ENCODE data around the gene HCFC1. TPM values are rescaled to one million over a fixed set of nuclear protein-coding genes. Genes with fewer than 3 reads are reported as not detected.
A peak's percentile ranks its signal among the peaks of the same experiment; 100 is the strongest.

HCFC1 gene
- total RNA-seq, 2 experiments from 2014 or later, result 45.9 to 50.2 TPM

DNA sequence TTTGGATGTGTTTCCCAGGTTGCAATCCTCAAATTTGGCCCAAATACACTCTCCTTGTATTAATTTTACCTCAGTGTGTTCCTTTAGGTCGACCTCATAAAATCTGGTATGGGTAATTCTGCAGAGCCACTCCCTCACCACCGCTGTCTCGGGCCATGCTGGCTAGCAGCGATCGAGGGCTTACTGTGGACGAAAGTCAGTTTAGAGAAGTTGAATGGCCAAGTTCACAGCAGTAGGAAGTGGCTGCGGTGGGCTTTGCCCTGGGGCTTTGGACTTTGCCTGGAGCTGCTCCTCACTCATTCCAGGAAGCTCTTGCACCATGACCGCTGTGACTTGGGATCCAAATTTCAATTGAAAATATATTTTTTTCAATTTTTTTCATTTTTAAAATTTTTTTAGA, 20.6 kb upstream of the HCFC1 start:
- peaks cover 15% of the 10 kb centered on the region for H3K4me1 ChIP-seq (ENCODE audit: insufficient read depth, low read length)
- H3K4me1 Mint-ChIP-seq (ENCODE audit: low read depth), result peaks cover 11% of the 10 kb centered on the region
- TF ChIP-seq, protein P1, sequence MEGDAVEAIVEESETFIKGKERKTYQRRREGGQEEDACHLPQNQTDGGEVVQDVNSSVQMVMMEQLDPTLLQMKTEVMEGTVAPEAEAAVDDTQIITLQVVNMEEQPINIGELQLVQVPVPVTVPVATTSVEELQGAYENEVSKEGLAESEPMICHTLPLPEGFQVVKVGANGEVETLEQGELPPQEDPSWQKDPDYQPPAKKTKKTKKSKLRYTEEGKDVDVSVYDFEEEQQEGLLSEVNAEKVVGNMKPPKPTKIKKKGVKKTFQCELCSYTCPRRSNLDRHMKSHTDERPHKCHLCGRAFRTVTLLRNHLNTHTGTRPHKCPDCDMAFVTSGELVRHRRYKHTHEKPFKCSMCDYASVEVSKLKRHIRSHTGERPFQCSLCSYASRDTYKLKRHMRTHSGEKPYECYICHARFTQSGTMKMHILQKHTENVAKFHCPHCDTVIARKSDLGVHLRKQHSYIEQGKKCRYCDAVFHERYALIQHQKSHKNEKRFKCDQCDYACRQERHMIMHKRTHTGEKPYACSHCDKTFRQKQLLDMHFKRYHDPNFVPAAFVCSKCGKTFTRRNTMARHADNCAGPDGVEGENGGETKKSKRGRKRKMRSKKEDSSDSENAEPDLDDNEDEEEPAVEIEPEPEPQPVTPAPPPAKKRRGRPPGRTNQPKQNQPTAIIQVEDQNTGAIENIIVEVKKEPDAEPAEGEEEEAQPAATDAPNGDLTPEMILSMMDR (IDR thresholded peaks at IDR 0.05), result no peak
- ATAC-seq (ENCODE audit: poor library complexity), result no peak
- no peaks in the 10 kb centered on the region for H3K27me3 Mint-ChIP-seq
- H3K4me3 Mint-ChIP-seq, result no peak overlapping the region
- no peaks in the 10 kb centered on the region for H3K36me3 ChIP-seq (ENCODE audit: insufficient read depth, low read length)
- no peaks in the 10 kb centered on the region for H3K36me3 Mint-ChIP-seq (ENCODE audit: low read depth)
- no peak overlapping the region for H3K27ac Mint-ChIP-seq
- DNase-seq, result no peak
- intact Hi-C loops (cut with DNase I, micrococcal nuclease), result no loop called here
- H3K4me3 ChIP-seq (ENCODE audit: low read length), result no peak overlapping the region
- no peaks in the 10 kb centered on the region for H3K27me3 ChIP-seq (ENCODE audit: control insufficient read depth in 1 of 2, insufficient read depth in 2 of 2, low read length in 2 of 2)
- ChIA-PET CTCF (no interaction called here), POLR2A (interaction anchor here (1.0 kb wide), 1 partner anchor 21 kb away, joined by 3 read pairs; the partner anchor contains the start of gene HCFC1)
- H3K27ac ChIP-seq (ENCODE audit: low read depth in 1 of 2, low read length in 2 of 2), result no peak overlapping the region
- no peaks in the 10 kb centered on the region for H3K9me3 Mint-ChIP-seq
- no peaks in the 10 kb centered on the region for H3K9me3 ChIP-seq (ENCODE audit: control insufficient read depth in 1 of 2, insufficient read depth in 1 of 2, low read length in 2 of 2)

DNA sequence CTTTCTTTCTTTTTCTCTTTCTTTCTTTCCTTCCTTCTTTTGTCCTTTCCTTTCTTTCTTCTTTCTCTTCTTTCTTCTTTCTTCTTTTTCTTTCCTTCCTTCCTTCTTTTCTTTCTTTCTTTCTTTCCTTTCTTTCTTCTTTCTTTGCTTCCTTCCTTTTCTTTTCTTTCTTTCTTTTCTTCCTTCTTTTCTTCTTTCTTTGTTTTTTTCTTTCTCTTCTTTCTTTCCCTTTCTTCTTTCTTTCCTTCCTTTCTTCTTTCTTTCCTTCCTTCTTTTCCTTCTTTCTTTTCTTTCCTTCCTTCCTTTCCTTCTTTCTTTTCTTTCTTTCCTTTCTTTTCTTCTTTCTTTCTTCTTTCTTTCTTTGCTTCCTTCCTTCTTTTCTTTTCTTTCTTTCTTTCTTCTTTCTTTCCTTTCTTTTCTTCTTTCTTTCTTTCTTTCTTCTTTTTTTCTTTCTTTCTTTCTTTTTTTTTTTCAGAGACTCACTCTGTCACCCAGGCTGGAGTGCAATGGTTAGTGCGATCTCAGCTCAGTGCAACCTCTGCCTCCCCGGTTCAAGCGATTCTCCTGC, 19.5 kb upstream of the HCFC1 start:
- no peaks in the 10 kb centered on the region for H3K9me3 ChIP-seq (ENCODE audit: control insufficient read depth in 1 of 2, insufficient read depth in 1 of 2, low read length in 2 of 2)
- no peak for ATAC-seq (ENCODE audit: poor library complexity)
- CTCF ChIA-PET, result no interaction called here
- no peaks in the 10 kb centered on the region for H3K27me3 Mint-ChIP-seq
- intact Hi-C loops (cut with DNase I, micrococcal nuclease), result no loop called here
- H3K4me1 ChIP-seq (ENCODE audit: insufficient read depth, low read length), result peaks cover 26% of the 10 kb centered on the region
- no peak overlapping the region for H3K27ac ChIP-seq (ENCODE audit: low read depth in 1 of 2, low read length in 2 of 2)
- peak overlapping the region; percentile 14 for H3K27ac Mint-ChIP-seq
- no peaks in the 10 kb centered on the region for H3K27me3 ChIP-seq (ENCODE audit: control insufficient read depth in 1 of 2, insufficient read depth in 2 of 2, low read length in 2 of 2)
- TF ChIP-seq, protein P1 (IDR thresholded peaks at IDR 0.05), result peak; percentile 33
- POLR2A ChIA-PET, result no interaction called here
- no peak for DNase-seq
- H3K4me1 Mint-ChIP-seq (ENCODE audit: low read depth), result peaks cover 11% of the 10 kb centered on the region
- H3K36me3 Mint-ChIP-seq (ENCODE audit: low read depth), result no peaks in the 10 kb centered on the region
- no peaks in the 10 kb centered on the region for H3K9me3 Mint-ChIP-seq
- H3K36me3 ChIP-seq (ENCODE audit: insufficient read depth, low read length), result no peaks in the 10 kb centered on the region
- no peak overlapping the region for H3K4me3 ChIP-seq (ENCODE audit: low read length)
- no peak overlapping the region for H3K4me3 Mint-ChIP-seq

DNA sequence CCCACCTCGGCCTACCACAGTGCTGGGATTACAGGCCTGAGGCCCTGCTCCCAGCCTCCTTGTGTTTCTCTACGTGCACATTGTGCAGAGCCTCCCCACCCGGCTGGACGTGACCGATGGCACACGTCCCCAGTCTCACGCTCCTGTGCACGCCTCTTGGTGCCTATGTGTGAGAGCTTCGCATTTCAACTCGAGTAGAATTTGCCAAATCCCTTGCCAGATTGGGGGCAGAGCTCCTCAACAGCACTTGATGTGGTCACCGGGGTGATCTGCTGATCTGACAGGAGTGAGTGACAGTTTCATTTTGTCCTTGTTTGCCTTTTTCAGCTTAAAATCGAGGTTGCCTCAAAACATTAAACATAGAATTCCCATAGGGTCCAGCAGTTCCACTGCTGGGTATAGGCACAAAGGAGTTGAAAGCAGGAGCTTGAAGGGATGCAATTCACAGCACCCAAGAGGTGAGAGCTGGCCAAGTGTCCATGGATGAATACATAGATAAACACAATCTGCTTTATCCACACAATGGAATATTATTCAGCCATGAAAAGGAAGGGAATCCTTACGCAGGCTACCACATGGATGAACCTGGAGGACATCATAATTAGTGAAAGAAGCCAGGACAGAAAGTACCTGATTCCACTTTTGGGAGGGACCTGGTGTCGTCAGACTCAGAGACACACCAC, 18.5 kb upstream of the HCFC1 start:
- H3K27ac ChIP-seq (ENCODE audit: low read depth in 1 of 2, low read length in 2 of 2), result no peak overlapping the region
- H3K4me3 Mint-ChIP-seq, result peak overlapping the region; percentile 79
- H3K27me3 Mint-ChIP-seq, result no peaks in the 10 kb centered on the region
- H3K4me3 ChIP-seq (ENCODE audit: low read length), result no peak overlapping the region
- POLR2A ChIA-PET, result interaction anchor here (0.7 to 1.6 kb wide), 5 partner anchors 8 to 96 kb away, joined by 3 to 5 read pairs (median 3); no protein-coding TSS in a partner anchor
- intact Hi-C loops (cut with DNase I, micrococcal nuclease), result no loop called here
- ATAC-seq (ENCODE audit: poor library complexity), result peak; percentile 21
- H3K4me1 Mint-ChIP-seq (ENCODE audit: low read depth), result peaks cover 17% of the 10 kb centered on the region
- TF ChIP-seq, protein P1 (IDR thresholded peaks at IDR 0.05), result no peak
- H3K4me1 ChIP-seq (ENCODE audit: insufficient read depth, low read length), result peaks cover 31% of the 10 kb centered on the region
- H3K9me3 ChIP-seq (ENCODE audit: control insufficient read depth in 1 of 2, insufficient read depth in 1 of 2, low read length in 2 of 2), result no peaks in the 10 kb centered on the region
- DNase-seq, result peak in 2 of 14 experiments; percentile 48 to 55
- CTCF ChIA-PET, result interaction anchor here (0.7 to 0.9 kb wide), 2 partner anchors 9 to 23 kb away, joined by 3 read pairs; no protein-coding TSS in a partner anchor
- H3K36me3 Mint-ChIP-seq (ENCODE audit: low read depth), result no peaks in the 10 kb centered on the region
- no peaks in the 10 kb centered on the region for H3K27me3 ChIP-seq (ENCODE audit: control insufficient read depth in 1 of 2, insufficient read depth in 2 of 2, low read length in 2 of 2)
- no peaks in the 10 kb centered on the region for H3K9me3 Mint-ChIP-seq
- no peaks in the 10 kb centered on the region for H3K36me3 ChIP-seq (ENCODE audit: insufficient read depth, low read length)
- H3K27ac Mint-ChIP-seq, result peak overlapping the region; percentile 64
